ENCODE data around the gene TMEM144. TPM values are rescaled to one million over a fixed set of nuclear protein-coding genes. Genes with fewer than 3 reads are reported as not detected.
A peak's percentile ranks its signal among the peaks of the same experiment; 100 is the strongest.

The TMEM144 gene
- 15.5 and 17.9 TPM in 2 replicates for total RNA-seq (2022)
- percentile 71 among the genes with signal in this experiment for Bru-seq, nascent RNA
- percentile 72 among the genes with signal in this experiment for BruChase-seq, experiment 1, labeled RNA remaining after a 2-hour chase
- BruChase-seq, experiment 2, labeled RNA remaining after a 6-hour chase: percentile 71 among the genes with signal in this experiment
- long read RNA-seq, transcript TMEM144-201 (13 exons, 3,442 nt): major isoform, 12 of 22 reads
- long read RNA-seq, partial matches to known transcripts: 3 of 22 reads
- long read RNA-seq, other reads (novel, unspliced or antisense): 7 of 22 reads

DNA sequence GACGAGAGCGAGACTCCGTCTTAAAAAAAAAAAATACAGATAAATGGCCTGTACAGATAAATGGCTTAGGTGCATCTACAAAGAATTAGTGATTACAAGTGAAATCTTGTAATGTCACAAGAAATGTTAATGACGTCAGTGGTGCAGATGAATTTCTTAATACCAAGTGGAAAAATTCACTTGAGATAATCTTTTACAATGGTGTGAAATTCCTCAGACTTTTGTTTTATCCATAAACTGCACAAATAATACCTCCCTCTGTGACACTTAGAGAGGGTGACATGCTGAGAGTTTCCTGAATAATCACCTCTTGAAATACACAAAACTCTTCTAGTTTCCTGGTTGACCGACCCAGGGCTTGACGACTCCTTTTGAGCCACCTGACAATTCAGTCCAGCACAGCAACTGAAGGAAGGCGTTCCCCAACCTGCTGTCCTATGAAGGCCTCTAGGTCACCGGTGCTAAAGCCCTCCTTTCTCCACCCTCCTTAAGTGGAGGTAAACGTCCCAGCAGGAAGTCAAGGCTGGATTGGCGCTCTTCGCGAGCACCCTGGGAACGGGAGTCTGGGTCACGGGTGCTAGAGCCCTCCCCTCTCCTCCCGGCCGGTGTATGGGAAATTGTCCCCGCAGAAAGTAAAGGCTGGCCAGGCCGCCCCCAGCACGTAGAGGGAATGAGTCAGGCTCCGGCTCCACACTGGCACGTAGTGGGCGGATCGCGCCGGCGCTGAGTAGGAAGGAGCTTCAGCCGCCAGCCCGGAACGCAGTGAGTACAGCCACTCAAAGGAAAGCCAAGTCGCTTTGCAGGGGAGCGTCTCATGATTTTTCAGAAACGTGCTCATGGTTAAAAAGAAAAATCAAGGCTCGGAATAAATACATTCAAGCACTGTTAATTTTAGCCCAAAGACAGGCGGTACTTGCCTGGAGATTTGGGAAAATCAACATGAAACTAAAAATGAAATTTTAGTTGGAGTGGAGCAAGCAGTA is at the start of gene TMEM144:
TMEM144 (plus strand) TSS at position 662 of the 983 bp plus-strand sequence. CDS start 2,182 bp downstream, outside the sequence.
- POLR2A ChIA-PET: interaction anchor here (0.6 to 1.0 kb wide), 4 partner anchors 11 to 90 kb away, joined by 3 to 4 read pairs (median 3); no protein-coding TSS in a partner anchor
- Mint-ChIP-seq H3K4me3 (ENCODE audit: unreplicated experiment) (peak within 1 kb of the TSS; percentile 77), H3K9me3 (ENCODE audit: unreplicated experiment) (no peaks in the 10 kb centered on the region), H3K4me1 (ENCODE audit: low read depth, unreplicated experiment) (peaks cover 7% of the 10 kb centered on the region), H3K36me3 (ENCODE audit: insufficient read depth, unreplicated experiment) (peaks cover 11% of the 10 kb centered on the region), H3K27me3 (ENCODE audit: insufficient read depth, unreplicated experiment) (no peaks in the 10 kb centered on the region), H3K27ac (ENCODE audit: unreplicated experiment) (peak within 1 kb of the TSS; percentile 82)
- DNase-seq: peak; percentile 92 to 95
- Histone ChIP-seq H3K4me3 (ENCODE audit: low read depth, low read length) (peak within 1 kb of the TSS; percentile 37), H3K27me3 (replicated peaks; ENCODE audit: control insufficient read depth, insufficient read depth, low read length) (no peaks in the 10 kb centered on the region), H3K36me3 (ENCODE audit: control insufficient read depth, insufficient read depth, low read length) (no peaks in the 10 kb centered on the region), H3K4me1 (peaks cover 13% of the 10 kb centered on the region), H3K9me3 (no peaks in the 10 kb centered on the region)
- TF ChIP-seq, protein P1, sequence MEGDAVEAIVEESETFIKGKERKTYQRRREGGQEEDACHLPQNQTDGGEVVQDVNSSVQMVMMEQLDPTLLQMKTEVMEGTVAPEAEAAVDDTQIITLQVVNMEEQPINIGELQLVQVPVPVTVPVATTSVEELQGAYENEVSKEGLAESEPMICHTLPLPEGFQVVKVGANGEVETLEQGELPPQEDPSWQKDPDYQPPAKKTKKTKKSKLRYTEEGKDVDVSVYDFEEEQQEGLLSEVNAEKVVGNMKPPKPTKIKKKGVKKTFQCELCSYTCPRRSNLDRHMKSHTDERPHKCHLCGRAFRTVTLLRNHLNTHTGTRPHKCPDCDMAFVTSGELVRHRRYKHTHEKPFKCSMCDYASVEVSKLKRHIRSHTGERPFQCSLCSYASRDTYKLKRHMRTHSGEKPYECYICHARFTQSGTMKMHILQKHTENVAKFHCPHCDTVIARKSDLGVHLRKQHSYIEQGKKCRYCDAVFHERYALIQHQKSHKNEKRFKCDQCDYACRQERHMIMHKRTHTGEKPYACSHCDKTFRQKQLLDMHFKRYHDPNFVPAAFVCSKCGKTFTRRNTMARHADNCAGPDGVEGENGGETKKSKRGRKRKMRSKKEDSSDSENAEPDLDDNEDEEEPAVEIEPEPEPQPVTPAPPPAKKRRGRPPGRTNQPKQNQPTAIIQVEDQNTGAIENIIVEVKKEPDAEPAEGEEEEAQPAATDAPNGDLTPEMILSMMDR (IDR thresholded peaks at IDR 0.05; ENCODE audit: insufficient read depth in 1 of 2, low read depth in 1 of 2, low read length in 1 of 2, severe bottlenecking in 1 of 2, unreplicated experiment in 1 of 2): peak in 1 of 2 experiments; percentile 27
- TSS peak; percentile 96 for BruUV-seq (replicated peaks)
- CTCF ChIA-PET: interaction anchor here (1.0 to 1.6 kb wide), 3 partner anchors 9 to 18 kb away, joined by 3 to 7 read pairs (median 3); no protein-coding TSS in a partner anchor
- intact Hi-C loops (cut with micrococcal nuclease; ENCODE audit: unreplicated experiment): loop anchor here (1.0 to 2.0 kb wide), 5 partner anchors 17 to 217 kb away; no protein-coding TSS in a partner anchor

DNA sequence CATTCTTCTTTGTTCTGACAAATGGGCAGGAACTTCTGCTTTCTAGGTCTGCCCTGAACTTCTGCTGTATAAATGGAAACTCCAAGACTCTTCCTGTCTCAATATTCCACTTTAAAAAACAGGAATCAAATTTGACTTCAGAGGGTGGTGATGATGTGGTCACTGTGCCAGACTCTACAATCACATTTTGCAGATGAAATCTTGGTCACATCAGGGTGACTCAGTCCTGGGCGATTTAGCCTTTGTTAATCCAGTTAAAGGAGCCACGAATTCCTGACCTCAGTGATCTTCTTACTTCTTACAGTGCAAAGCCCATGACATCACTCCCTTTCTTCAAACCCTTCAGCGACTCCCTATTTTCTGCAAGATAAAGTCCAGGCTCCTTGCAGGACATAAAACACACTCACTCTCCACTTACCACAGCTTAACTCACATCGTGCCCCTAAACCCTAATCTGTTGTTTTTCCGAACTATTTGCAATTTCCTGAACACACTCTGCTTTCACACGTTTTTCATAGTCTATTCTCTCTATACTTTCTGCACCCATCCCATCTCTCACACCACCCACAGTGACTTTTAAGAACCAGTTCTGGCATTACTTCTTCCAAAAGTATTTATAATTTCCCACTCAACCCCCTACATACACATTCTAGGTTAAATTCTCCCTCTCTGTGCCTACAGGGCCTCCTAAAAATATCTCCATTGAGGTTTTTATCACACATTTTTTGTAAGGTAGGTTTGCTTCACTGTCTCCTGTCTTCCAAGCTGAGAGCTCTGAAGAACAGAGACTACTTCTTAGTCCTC is 48.5 kb upstream of the TMEM144 start:
- ChIA-PET CTCF (no interaction called here), POLR2A (no interaction called here)
- H3K27me3 Mint-ChIP-seq (ENCODE audit: insufficient read depth, unreplicated experiment): no peaks in the 10 kb centered on the region
- H3K4me3 Mint-ChIP-seq (ENCODE audit: unreplicated experiment): peak overlapping the region; percentile 8
- intact Hi-C loops (cut with micrococcal nuclease; ENCODE audit: unreplicated experiment): no loop called here
- peaks cover 43% of the 10 kb centered on the region for H3K36me3 Mint-ChIP-seq (ENCODE audit: insufficient read depth, unreplicated experiment)
- Histone ChIP-seq H3K4me1 (peaks cover 46% of the 10 kb centered on the region), H3K9me3 (no peaks in the 10 kb centered on the region), H3K27me3 (replicated peaks; ENCODE audit: control insufficient read depth, insufficient read depth, low read length) (no peaks in the 10 kb centered on the region), H3K4me3 (ENCODE audit: low read depth, low read length) (no peak overlapping the region), H3K36me3 (ENCODE audit: control insufficient read depth, insufficient read depth, low read length) (no peaks in the 10 kb centered on the region)
- no peak for DNase-seq
- peaks cover 34% of the 10 kb centered on the region for H3K4me1 Mint-ChIP-seq (ENCODE audit: low read depth, unreplicated experiment)
- BruUV-seq (replicated peaks): TSS peak; percentile 99
- H3K27ac Mint-ChIP-seq (ENCODE audit: unreplicated experiment): peak overlapping the region; percentile 17
- no peaks in the 10 kb centered on the region for H3K9me3 Mint-ChIP-seq (ENCODE audit: unreplicated experiment)
- TF ChIP-seq, protein P1 (IDR thresholded peaks at IDR 0.05; ENCODE audit: insufficient read depth in 1 of 2, low read depth in 1 of 2, low read length in 1 of 2, severe bottlenecking in 1 of 2, unreplicated experiment in 1 of 2): no peak

Measured in Caco-2 (cell line).